GM13977 (cell line): Measurements from ENCODE around the gene NOL4L.

Source experiments
- DNase-seq: peaks from one replicate; pipeline ENCODE4 v3.0.0; 2012; ENCODE audit warnings: low spot score
- in situ Hi-C: fragments of 300-500 bp; cut with MboI; formaldehyde crosslinking; loops from one replicate; pipeline ENCODE4 v1.12.0; 2022; ENCODE audit warnings: low sequenced_read_pairs, low pct_unique_long_range_greater_than_20kb, mixed read lengths, inconsistent platforms; ENCODE audit not compliant: unreplicated experiment
- TF ChIP-seq, protein P1 (sequence below): IDR thresholded peaks from 2 replicates; pipeline ENCODE4 v1.5.1; 2012; ENCODE audit warnings: mild to moderate bottlenecking, control low read depth; ENCODE audit not compliant: insufficient read depth; ENCODE audit errors: extremely low read depth, missing control alignments

Gene NOL4L

DNA sequence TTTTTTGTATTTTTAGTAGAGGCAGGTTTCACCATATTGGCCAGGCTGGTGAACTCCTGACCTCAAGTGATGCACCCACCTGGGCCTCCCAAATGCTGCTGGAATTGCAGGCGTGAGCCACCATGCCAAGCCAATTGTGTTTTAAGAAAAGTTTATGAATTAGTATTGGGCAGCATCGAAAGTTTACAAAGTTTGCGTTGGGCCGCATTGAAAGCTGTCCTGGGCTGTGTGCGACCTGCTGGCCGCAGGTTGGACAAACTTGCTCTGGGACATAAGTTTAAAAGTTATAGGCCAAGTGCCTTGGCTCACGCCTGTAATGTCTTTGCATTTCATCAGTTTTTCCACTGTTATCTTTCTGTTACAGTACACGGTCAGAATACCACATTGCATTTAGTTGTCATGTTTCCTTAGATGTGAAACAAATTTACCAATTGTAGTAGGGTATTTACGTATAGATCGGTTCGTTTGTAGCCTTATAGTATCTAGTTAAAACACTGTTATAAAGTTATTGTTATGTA is 187.5 kb downstream of the NOL4L start:
- in situ Hi-C loops: no loop called here
- no peak for DNase-seq
- TF ChIP-seq, protein P1, sequence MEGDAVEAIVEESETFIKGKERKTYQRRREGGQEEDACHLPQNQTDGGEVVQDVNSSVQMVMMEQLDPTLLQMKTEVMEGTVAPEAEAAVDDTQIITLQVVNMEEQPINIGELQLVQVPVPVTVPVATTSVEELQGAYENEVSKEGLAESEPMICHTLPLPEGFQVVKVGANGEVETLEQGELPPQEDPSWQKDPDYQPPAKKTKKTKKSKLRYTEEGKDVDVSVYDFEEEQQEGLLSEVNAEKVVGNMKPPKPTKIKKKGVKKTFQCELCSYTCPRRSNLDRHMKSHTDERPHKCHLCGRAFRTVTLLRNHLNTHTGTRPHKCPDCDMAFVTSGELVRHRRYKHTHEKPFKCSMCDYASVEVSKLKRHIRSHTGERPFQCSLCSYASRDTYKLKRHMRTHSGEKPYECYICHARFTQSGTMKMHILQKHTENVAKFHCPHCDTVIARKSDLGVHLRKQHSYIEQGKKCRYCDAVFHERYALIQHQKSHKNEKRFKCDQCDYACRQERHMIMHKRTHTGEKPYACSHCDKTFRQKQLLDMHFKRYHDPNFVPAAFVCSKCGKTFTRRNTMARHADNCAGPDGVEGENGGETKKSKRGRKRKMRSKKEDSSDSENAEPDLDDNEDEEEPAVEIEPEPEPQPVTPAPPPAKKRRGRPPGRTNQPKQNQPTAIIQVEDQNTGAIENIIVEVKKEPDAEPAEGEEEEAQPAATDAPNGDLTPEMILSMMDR: no peak

GRCh38 chr20:32396646-32397160 is 188.4 kb downstream of the NOL4L start:
- no peak for DNase-seq
- TF ChIP-seq, protein P1: no peak
- in situ Hi-C loops: no loop called here

- in situ Hi-C loops: no loop called here
- no peak for DNase-seq
- TF ChIP-seq, protein P1: no peak
Observed at GRCh38 chr20:32395066-32395465, 190.1 kb downstream of the NOL4L start.
